Thyroid gland (tissue), 4 donors: ENCODE data around the gene SARDH.

Experiments
- POLR2A ChIP-seq, 2 donors: fragments of 450-650 bp; IDR thresholded peaks; one replicate each; pipeline ENCODE4 v1.6.1; 2017; ENCODE audit warnings: antibody characterized with exemption in 2 of 2, mild to moderate bottlenecking in 2 of 2, moderate library complexity in 1 of 2
- TF ChIP-seq, protein P1 (sequence below), 6 experiments: fragments of 200-600 bp in 3 of 6; fragments of 450-650 bp in 3 of 6; sonication (generic) in 3 of 6; IDR thresholded peaks; one replicate each; pipeline ENCODE4 v1.5.1; 2016 to 2019; ENCODE audit warnings: antibody characterized with exemption in 6 of 6, mild to moderate bottlenecking in 2 of 6, inconsistent platforms in 1 of 6, moderate library complexity in 1 of 6

DNA sequence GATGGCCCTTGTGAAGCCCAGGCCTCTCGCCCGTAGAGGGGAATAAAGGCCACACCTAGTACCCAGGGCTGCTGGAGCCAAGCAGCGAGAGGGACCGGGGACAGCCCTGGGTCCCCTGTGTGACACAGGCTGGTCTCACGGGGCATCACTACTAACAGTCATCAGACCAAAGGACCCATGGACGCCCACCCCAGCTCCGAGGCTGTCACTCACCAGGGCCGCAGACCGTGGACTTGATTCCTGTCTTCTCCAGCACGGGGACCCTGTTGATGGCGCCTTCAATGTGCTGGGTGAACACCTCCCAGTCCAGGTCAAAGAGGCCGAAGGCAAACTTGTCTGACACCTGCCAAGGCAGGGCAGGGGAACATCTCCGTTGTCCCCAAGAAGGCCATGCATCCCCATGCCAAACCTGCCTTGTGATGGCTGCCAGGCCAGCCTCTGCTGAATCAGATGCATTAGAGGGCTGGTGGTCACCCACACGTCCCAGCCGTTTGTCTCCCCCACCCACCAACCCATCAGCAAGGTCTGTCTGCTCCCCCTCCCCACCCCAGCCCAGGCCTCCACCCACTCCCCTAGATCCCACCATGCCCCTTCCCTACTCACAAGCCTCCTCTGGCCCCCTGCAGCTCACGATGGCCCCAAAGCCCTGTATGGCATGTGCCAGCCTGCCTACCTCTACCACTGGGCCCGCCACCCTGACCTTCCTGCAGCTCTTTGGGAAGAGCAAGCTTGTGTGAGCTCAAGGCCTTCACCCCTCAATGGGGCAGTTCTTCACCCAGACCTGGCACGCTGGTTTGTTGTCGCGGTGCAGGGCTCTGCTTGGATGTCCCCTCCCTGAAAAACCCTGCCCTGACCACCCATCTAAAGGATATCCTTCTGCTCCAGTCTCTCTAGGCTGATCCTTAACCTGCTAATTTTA is 20.8 kb downstream of the SARDH start:
- TF ChIP-seq, protein P1, sequence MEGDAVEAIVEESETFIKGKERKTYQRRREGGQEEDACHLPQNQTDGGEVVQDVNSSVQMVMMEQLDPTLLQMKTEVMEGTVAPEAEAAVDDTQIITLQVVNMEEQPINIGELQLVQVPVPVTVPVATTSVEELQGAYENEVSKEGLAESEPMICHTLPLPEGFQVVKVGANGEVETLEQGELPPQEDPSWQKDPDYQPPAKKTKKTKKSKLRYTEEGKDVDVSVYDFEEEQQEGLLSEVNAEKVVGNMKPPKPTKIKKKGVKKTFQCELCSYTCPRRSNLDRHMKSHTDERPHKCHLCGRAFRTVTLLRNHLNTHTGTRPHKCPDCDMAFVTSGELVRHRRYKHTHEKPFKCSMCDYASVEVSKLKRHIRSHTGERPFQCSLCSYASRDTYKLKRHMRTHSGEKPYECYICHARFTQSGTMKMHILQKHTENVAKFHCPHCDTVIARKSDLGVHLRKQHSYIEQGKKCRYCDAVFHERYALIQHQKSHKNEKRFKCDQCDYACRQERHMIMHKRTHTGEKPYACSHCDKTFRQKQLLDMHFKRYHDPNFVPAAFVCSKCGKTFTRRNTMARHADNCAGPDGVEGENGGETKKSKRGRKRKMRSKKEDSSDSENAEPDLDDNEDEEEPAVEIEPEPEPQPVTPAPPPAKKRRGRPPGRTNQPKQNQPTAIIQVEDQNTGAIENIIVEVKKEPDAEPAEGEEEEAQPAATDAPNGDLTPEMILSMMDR (IDR thresholded peaks at IDR 0.05) = no peak
- no peak for TF ChIP-seq POLR2A (IDR thresholded peaks at IDR 0.05)
